HG03520 (cell line): ENCODE measurements around the gene KIRREL3.

Experiments
- ATAC-seq: cut with Tn5 transposase; IDR thresholded peaks from one replicate; pipeline ENCODE4 v1.9.1; 2021; ENCODE audit warnings: mild to moderate bottlenecking, moderate library complexity; ENCODE audit not compliant: unreplicated experiment

KIRREL3 gene

GRCh38 chr11:126521196-126521595 lies 479.4 kb downstream of the KIRREL3 start:
- no peak for ATAC-seq

- no peak for ATAC-seq
Measured at GRCh38 chr11:126519764-126520734, 480.5 kb downstream of the KIRREL3 start.

GRCh38 chr11:126518972-126519690 lies 481.4 kb downstream of the KIRREL3 start:
- ATAC-seq, result no peak

- no peak for ATAC-seq
Measured at GRCh38 chr11:126518071-126518971, 482.2 kb downstream of the KIRREL3 start.

GRCh38 chr11:126515501-126515900 lies 485.1 kb downstream of the KIRREL3 start:
- ATAC-seq, result no peak

GRCh38 chr11:126514061-126514693 lies 486.4 kb downstream of the KIRREL3 start:
- no peak for ATAC-seq

GRCh38 chr11:126512741-126513715 lies 487.5 kb downstream of the KIRREL3 start:
- ATAC-seq, result no peak

- ATAC-seq, result no peak
Measured at GRCh38 chr11:126512251-126512650, 488.3 kb downstream of the KIRREL3 start.

GRCh38 chr11:126511475-126512115 lies 489.0 kb downstream of the KIRREL3 start:
- no peak for ATAC-seq

- no peak for ATAC-seq
Measured at GRCh38 chr11:126510621-126511370, 489.8 kb downstream of the KIRREL3 start.

- no peak for ATAC-seq
Measured at GRCh38 chr11:126507646-126508045, 492.9 kb downstream of the KIRREL3 start.

- no peak for ATAC-seq
Measured at GRCh38 chr11:126506789-126507188, 493.8 kb downstream of the KIRREL3 start.

- no peak for ATAC-seq
Measured at GRCh38 chr11:126502982-126503381, 497.6 kb downstream of the KIRREL3 start.

GRCh38 chr11:126502159-126502558 lies 498.4 kb downstream of the KIRREL3 start:
- no peak for ATAC-seq

- ATAC-seq, result no peak
Measured at GRCh38 chr11:126501641-126502040, 498.9 kb downstream of the KIRREL3 start.

GRCh38 chr11:126500981-126501380 lies 499.6 kb downstream of the KIRREL3 start:
- no peak for ATAC-seq

GRCh38 chr11:126499131-126499752 lies 501.3 kb downstream of the KIRREL3 start:
- no peak for ATAC-seq

GRCh38 chr11:126498281-126498680 lies 502.3 kb downstream of the KIRREL3 start:
- ATAC-seq, result no peak
